WTC11 (cell line): ENCODE results near the gene IRF2BP2. TPM values are rescaled to one million over a fixed set of nuclear protein-coding genes. Genes with fewer than 3 reads are reported as not detected.
A peak's percentile ranks its signal among the peaks of the same experiment; 100 is the strongest.

ENCODE experiments used
- ATAC-seq: fragments of 200-7000 bp; cut with Tn5 transposase; 2 replicates; pipeline ENCODE4 v1.10.0; 2021; ENCODE audit warnings: mild to moderate bottlenecking, moderate library complexity
- CTCF ChIA-PET: fragments of 300-600 bp; sonication (Branson Sonifier 250); formaldehyde crosslinking; loops from one replicate; lab custom pipeline; 2021; ENCODE audit warnings: antibody characterized with exemption; lab: Charles Lee
- POLR2A ChIA-PET: fragments of 350-600 bp; sonication (Branson Sonifier 250); formaldehyde crosslinking; loops from one replicate; lab custom pipeline; 2021; ENCODE audit warnings: antibody characterized with exemption; lab: Charles Lee
- DNase-seq: peaks from one replicate; pipeline ENCODE4 v3.0.0; 2021; ENCODE audit warnings: low spot score
- H3K27ac Mint-ChIP-seq: 2 replicates; pipeline ENCODE4 v1.8.0; 2021; ENCODE audit warnings: mixed read lengths
- H3K27me3 Mint-ChIP-seq: 2 replicates; pipeline ENCODE4 v1.8.0; 2021; ENCODE audit warnings: low read depth, mild to moderate bottlenecking, moderate library complexity, mixed read lengths
- H3K36me3 Mint-ChIP-seq: 2 replicates; pipeline ENCODE4 v1.8.0; 2021; ENCODE audit warnings: mixed read lengths
- H3K4me1 Mint-ChIP-seq: 2 replicates; pipeline ENCODE4 v1.8.0; 2022; ENCODE audit warnings: mixed read lengths
- H3K4me3 Mint-ChIP-seq: 2 replicates; pipeline ENCODE4 v1.8.0; 2021; ENCODE audit warnings: mild to moderate bottlenecking, moderate library complexity, mixed read lengths
- H3K9me3 Mint-ChIP-seq: 2 replicates; pipeline ENCODE4 v1.8.0; 2021; ENCODE audit warnings: mixed read lengths
- CBFB ChIP-seq: sonication (generic); formaldehyde crosslinking; IDR thresholded peaks from 2 replicates; pipeline ENCODE4 v1.8.1; 2022; ENCODE audit warnings: mild to moderate bottlenecking, low read depth, missing genetic modification reagents
- CDX4 ChIP-seq: fragments of 250-450 bp; sonication (Bioruptor Pico); IDR thresholded peaks from 2 replicates; pipeline ENCODE4 v1.9.0; 2021; ENCODE audit warnings: moderate library complexity, mild to moderate bottlenecking, inconsistent platforms, borderline replicate concordance
- CREM ChIP-seq: sonication (generic); formaldehyde crosslinking; IDR thresholded peaks from 2 replicates; pipeline ENCODE4 v1.8.1; 2022; ENCODE audit warnings: mild to moderate bottlenecking, missing genetic modification reagents, moderate library complexity
- E2F5 ChIP-seq: sonication (generic); formaldehyde crosslinking; IDR thresholded peaks from 2 replicates; pipeline ENCODE4 v1.8.1; 2022; ENCODE audit warnings: mild to moderate bottlenecking, moderate library complexity, missing genetic modification reagents
- ETV6 ChIP-seq: sonication (generic); formaldehyde crosslinking; IDR thresholded peaks from 2 replicates; pipeline ENCODE4 v1.8.1; 2022; ENCODE audit warnings: mild to moderate bottlenecking, missing genetic modification reagents
- FOXP4 ChIP-seq: sonication (generic); formaldehyde crosslinking; IDR thresholded peaks from 2 replicates; pipeline ENCODE4 v1.8.0; 2022; ENCODE audit warnings: mild to moderate bottlenecking, missing genetic modification reagents
- KAT7 ChIP-seq: sonication (generic); formaldehyde crosslinking; IDR thresholded peaks from 2 replicates; pipeline ENCODE4 v1.8.1; 2023; ENCODE audit warnings: missing genetic modification reagents, mild to moderate bottlenecking, borderline replicate concordance
- MYBL2 ChIP-seq: sonication (generic); formaldehyde crosslinking; IDR thresholded peaks from 2 replicates; pipeline ENCODE4 v1.8.1; 2023; ENCODE audit warnings: mild to moderate bottlenecking, moderate library complexity, missing genetic modification reagents
- RELA ChIP-seq: sonication (generic); formaldehyde crosslinking; IDR thresholded peaks from 2 replicates; pipeline ENCODE4 v1.8.1; 2022; ENCODE audit warnings: missing genetic modification reagents, mild to moderate bottlenecking, borderline replicate concordance
- SMAD3 ChIP-seq: sonication (generic); formaldehyde crosslinking; IDR thresholded peaks from 2 replicates; pipeline ENCODE4 v1.8.0; 2022; ENCODE audit warnings: missing genetic modification reagents, mild to moderate bottlenecking, borderline replicate concordance
- SOX15 ChIP-seq: fragments of 250-450 bp; sonication (Bioruptor Pico); IDR thresholded peaks from 2 replicates; pipeline ENCODE4 v1.9.0; 2021; ENCODE audit warnings: mild to moderate bottlenecking
- SP1 ChIP-seq: sonication (generic); formaldehyde crosslinking; conservative IDR thresholded peaks from 2 replicates; pipeline ENCODE4 v1.8.1; 2022; ENCODE audit warnings: missing genetic modification reagents
- STAT6 ChIP-seq: sonication (generic); formaldehyde crosslinking; conservative IDR thresholded peaks from 2 replicates; pipeline ENCODE4 v1.8.1; 2023; ENCODE audit warnings: mild to moderate bottlenecking, low read depth, missing genetic modification reagents, moderate library complexity
- ZNF423 ChIP-seq: fragments of 250-450 bp; sonication (Bioruptor Pico); IDR thresholded peaks from 2 replicates; pipeline ENCODE4 v2.1.2; 2022; ENCODE audit warnings: mild to moderate bottlenecking, moderate library complexity
- total RNA-seq: library from RNA; stranded (reverse); gene quantifications from 3 replicates; pipeline ENCODE4 v1.2.3, GENCODE V29; 2021
- TF ChIP-seq, protein P1 (sequence below): fragments of 250-450 bp; sonication (Bioruptor Pico); IDR thresholded peaks from 2 replicates; pipeline ENCODE4 v1.9.0; 2021; ENCODE audit warnings: mild to moderate bottlenecking
- TF ChIP-seq, protein P2 (sequence below): sonication (generic); formaldehyde crosslinking; IDR thresholded peaks from 2 replicates; pipeline ENCODE4 v1.8.1; 2023; ENCODE audit warnings: mild to moderate bottlenecking, moderate library complexity, missing genetic modification reagents
- TF ChIP-seq, protein P3 (sequence below): sonication (generic); formaldehyde crosslinking; IDR thresholded peaks from 2 replicates; pipeline ENCODE4 v1.8.0; 2022; ENCODE audit warnings: mild to moderate bottlenecking, missing genetic modification reagents
- TF ChIP-seq, protein P4 (sequence below): sonication (generic); formaldehyde crosslinking; IDR thresholded peaks from 2 replicates; pipeline ENCODE4 v1.8.1; 2023; ENCODE audit warnings: mild to moderate bottlenecking, missing genetic modification reagents

The IRF2BP2 gene
- total RNA-seq, 1 experiment from 2014 or later, result 70.9 TPM

DNA sequence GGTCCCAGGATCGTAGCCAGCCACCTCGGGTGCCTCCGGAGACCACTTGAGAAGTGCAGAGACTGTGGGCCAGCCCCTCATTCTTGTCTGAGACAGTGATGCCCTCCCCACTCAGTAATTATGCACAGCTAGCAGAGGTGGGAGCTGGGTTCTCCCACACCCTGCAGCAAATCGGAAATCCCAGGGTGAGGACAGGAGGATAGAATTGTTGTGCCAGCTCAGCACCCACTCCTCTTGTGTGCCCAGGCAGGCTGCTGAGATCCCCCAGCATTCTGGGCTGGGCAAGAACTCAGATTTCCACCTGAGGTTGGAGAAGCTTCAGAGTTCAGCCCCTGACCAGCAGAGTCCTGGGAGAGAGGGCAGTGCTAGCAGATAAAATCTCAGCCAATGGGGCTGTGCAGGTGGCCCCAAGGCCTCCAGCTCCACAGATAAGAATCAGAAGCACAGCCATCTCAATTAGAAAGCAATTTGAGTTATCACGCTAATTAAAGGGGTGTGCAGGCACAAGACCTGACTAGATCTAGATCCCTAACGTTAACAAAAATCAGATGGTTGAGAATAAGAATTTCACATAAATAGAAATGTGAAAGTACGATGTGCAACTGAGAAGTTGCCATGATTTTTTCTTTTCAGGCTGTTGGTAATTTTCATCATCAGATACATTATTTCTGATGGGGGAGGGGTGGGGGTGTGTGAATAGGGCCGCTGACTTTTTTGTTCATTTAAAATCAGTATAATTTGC lies 45.5 kb upstream of the IRF2BP2 start:
- ATAC-seq (peak; percentile 12; the same call in 1 of the 2 replicates), DNase-seq (no peak)
- ChIA-PET CTCF (no interaction called here), POLR2A (no interaction called here)
- Mint-ChIP-seq H3K27me3 (no peaks in the 10 kb centered on the region), H3K9me3 (peaks cover 7% of the 10 kb centered on the region), H3K4me1 (peaks cover 35% of the 10 kb centered on the region), H3K4me3 (no peak overlapping the region), H3K36me3 (no peaks in the 10 kb centered on the region), H3K27ac (no peak overlapping the region)
- TF ChIP-seq, protein P1, sequence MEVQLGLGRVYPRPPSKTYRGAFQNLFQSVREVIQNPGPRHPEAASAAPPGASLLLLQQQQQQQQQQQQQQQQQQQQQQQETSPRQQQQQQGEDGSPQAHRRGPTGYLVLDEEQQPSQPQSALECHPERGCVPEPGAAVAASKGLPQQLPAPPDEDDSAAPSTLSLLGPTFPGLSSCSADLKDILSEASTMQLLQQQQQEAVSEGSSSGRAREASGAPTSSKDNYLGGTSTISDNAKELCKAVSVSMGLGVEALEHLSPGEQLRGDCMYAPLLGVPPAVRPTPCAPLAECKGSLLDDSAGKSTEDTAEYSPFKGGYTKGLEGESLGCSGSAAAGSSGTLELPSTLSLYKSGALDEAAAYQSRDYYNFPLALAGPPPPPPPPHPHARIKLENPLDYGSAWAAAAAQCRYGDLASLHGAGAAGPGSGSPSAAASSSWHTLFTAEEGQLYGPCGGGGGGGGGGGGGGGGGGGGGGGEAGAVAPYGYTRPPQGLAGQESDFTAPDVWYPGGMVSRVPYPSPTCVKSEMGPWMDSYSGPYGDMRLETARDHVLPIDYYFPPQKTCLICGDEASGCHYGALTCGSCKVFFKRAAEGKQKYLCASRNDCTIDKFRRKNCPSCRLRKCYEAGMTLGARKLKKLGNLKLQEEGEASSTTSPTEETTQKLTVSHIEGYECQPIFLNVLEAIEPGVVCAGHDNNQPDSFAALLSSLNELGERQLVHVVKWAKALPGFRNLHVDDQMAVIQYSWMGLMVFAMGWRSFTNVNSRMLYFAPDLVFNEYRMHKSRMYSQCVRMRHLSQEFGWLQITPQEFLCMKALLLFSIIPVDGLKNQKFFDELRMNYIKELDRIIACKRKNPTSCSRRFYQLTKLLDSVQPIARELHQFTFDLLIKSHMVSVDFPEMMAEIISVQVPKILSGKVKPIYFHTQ (CRISPR knock-in tag), result no peak
- TF ChIP-seq, protein P2, sequence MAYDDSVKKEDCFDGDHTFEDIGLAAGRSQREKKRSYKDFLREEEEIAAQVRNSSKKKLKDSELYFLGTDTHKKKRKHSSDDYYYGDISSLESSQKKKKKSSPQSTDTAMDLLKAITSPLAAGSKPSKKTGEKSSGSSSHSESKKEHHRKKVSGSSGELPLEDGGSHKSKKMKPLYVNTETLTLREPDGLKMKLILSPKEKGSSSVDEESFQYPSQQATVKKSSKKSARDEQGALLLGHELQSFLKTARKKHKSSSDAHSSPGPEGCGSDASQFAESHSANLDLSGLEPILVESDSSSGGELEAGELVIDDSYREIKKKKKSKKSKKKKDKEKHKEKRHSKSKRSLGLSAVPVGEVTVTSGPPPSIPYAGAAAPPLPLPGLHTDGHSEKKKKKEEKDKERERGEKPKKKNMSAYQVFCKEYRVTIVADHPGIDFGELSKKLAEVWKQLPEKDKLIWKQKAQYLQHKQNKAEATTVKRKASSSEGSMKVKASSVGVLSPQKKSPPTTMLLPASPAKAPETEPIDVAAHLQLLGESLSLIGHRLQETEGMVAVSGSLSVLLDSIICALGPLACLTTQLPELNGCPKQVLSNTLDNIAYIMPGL (CRISPR knock-in tag), result no peak
- no peak for TF ChIP-seq SOX15
- TF ChIP-seq CREM, result no peak
- no peak for TF ChIP-seq SMAD3 (CRISPR knock-in tag)
- TF ChIP-seq ETV6, result no peak
- no peak for TF ChIP-seq RELA

DNA sequence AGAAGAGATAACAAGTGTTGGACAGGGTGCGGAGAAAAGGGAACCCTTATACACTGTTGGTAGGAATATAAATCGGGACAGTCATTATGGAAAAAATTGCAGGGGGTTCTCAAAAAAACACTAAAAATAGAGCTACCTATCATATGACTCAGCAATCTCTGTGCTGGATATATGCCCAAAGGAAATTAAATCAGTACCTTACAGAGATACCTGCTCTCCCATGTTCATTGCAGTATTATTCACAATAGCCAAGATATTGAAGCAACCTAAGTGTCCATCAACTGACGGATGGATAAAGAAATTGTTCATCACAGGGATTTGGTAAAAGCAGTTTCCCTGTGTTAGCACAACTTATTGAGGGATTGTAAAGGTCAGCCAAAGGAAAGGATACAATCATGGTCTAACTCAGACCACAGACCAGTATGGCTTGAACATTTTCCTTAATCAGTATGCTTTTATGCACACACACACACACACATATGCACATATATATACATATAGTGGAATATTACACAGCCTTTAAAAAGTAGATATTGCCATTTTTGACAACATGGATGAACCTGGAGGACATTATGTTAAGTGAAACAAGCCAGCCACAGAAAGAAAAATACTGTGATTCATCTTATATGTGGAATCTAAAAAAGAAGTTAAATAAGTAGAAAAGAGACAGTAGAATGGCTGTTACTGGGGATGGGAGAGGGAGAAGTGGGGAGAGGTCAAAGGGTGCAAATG lies 44.2 kb upstream of the IRF2BP2 start:
- ChIA-PET CTCF (no interaction called here), POLR2A (no interaction called here)
- Mint-ChIP-seq H3K9me3 (peaks cover 9% of the 10 kb centered on the region), H3K36me3 (no peaks in the 10 kb centered on the region), H3K27me3 (no peaks in the 10 kb centered on the region), H3K4me1 (peaks cover 35% of the 10 kb centered on the region), H3K27ac (no peak overlapping the region), H3K4me3 (no peak overlapping the region)
- ATAC-seq (no peak), DNase-seq (no peak)
- no peak for TF ChIP-seq KAT7
- no peak for TF ChIP-seq CDX4
- no peak for TF ChIP-seq E2F5
- no peak for TF ChIP-seq FOXP4 (CRISPR knock-in tag)
- TF ChIP-seq, protein P3, sequence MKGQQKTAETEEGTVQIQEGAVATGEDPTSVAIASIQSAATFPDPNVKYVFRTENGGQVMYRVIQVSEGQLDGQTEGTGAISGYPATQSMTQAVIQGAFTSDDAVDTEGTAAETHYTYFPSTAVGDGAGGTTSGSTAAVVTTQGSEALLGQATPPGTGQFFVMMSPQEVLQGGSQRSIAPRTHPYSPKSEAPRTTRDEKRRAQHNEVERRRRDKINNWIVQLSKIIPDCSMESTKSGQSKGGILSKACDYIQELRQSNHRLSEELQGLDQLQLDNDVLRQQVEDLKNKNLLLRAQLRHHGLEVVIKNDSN (CRISPR knock-in tag), result no peak
- TF ChIP-seq MYBL2 (CRISPR knock-in tag), result no peak
- no peak for TF ChIP-seq CBFB (CRISPR knock-in tag)
- TF ChIP-seq, protein P4, sequence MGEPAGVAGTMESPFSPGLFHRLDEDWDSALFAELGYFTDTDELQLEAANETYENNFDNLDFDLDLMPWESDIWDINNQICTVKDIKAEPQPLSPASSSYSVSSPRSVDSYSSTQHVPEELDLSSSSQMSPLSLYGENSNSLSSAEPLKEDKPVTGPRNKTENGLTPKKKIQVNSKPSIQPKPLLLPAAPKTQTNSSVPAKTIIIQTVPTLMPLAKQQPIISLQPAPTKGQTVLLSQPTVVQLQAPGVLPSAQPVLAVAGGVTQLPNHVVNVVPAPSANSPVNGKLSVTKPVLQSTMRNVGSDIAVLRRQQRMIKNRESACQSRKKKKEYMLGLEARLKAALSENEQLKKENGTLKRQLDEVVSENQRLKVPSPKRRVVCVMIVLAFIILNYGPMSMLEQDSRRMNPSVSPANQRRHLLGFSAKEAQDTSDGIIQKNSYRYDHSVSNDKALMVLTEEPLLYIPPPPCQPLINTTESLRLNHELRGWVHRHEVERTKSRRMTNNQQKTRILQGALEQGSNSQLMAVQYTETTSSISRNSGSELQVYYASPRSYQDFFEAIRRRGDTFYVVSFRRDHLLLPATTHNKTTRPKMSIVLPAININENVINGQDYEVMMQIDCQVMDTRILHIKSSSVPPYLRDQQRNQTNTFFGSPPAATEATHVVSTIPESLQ, result no peak
- no peak for TF ChIP-seq STAT6
- TF ChIP-seq ZNF423 (CRISPR knock-in tag), result no peak
- TF ChIP-seq SP1 (CRISPR knock-in tag), result no peak
